Mesendoderm (in vitro differentiated cells): ENCODE results near the gene ZNF521.
A peak's percentile ranks its signal among the peaks of the same experiment; 100 is the strongest.

Experiments used
- DNase-seq: peaks from one replicate; pipeline ENCODE4 v3.0.0; 2013
- H2AK5ac ChIP-seq: 2 replicates; pipeline ENCODE4 v1.6.1; 2013; ENCODE audit warnings: low read length, inconsistent platforms
- H2BK120ac ChIP-seq: 2 replicates; pipeline ENCODE4 v1.6.1; 2013; ENCODE audit warnings: low read depth, mild to moderate bottlenecking, low read length, moderate library complexity, mixed read lengths
- H2BK15ac ChIP-seq: replicated peaks from 2 replicates; pipeline ENCODE4 v1.6.1; 2013; ENCODE audit warnings: low read depth, mild to moderate bottlenecking, moderate library complexity
- H2BK5ac ChIP-seq: 2 replicates; pipeline ENCODE4 v1.6.1; 2013; ENCODE audit warnings: low read length, inconsistent platforms
- H3K18ac ChIP-seq: 2 replicates; pipeline ENCODE4 v1.6.1; 2013; ENCODE audit warnings: mild to moderate bottlenecking, low read length, mixed read lengths
- H3K23ac ChIP-seq: one replicate; pipeline ENCODE4 v1.6.1; 2013; ENCODE audit warnings: low read length
- H3K27ac ChIP-seq: 2 replicates; pipeline ENCODE4 v1.5.1; 2013; ENCODE audit warnings: low read depth, mild to moderate bottlenecking, inconsistent platforms, low read length, moderate library complexity
- H3K27me3 ChIP-seq: 2 replicates; pipeline ENCODE4 v1.6.1; 2013; ENCODE audit warnings: low read length, control low read depth, mild to moderate bottlenecking, inconsistent platforms; ENCODE audit not compliant: insufficient read depth, poor library complexity
- H3K36me3 ChIP-seq: 2 replicates; pipeline ENCODE4 v1.6.1; 2013; ENCODE audit warnings: low read length, inconsistent platforms; ENCODE audit not compliant: control insufficient read depth, insufficient read depth
- H3K4ac ChIP-seq: one replicate; pipeline ENCODE4 v1.6.1; 2013; ENCODE audit warnings: low read depth, mild to moderate bottlenecking, low read length, moderate library complexity
- H3K4me1 ChIP-seq: 2 replicates; pipeline ENCODE4 v1.6.1; 2013; ENCODE audit warnings: low read depth, low read length, inconsistent platforms; ENCODE audit not compliant: control insufficient read depth
- H3K4me2 ChIP-seq: 2 replicates; pipeline ENCODE4 v1.6.1; 2013; ENCODE audit warnings: low read length
- H3K4me3 ChIP-seq: 2 replicates; pipeline ENCODE4 v1.5.1; 2013; ENCODE audit warnings: mild to moderate bottlenecking, low read length
- H3K56ac ChIP-seq: one replicate; pipeline ENCODE4 v1.6.1; 2013; ENCODE audit warnings: low read length
- H3K79me1 ChIP-seq: 2 replicates; pipeline ENCODE4 v1.6.1; 2013; ENCODE audit warnings: low read length, inconsistent platforms
- H3K79me2 ChIP-seq: 2 replicates; pipeline ENCODE4 v1.6.1; 2013; ENCODE audit warnings: mild to moderate bottlenecking, low read length; ENCODE audit not compliant: control insufficient read depth, insufficient read depth
- H3K9ac ChIP-seq: 2 replicates; pipeline ENCODE4 v1.6.1; 2013; ENCODE audit warnings: low read length, inconsistent platforms
- H4K5ac ChIP-seq: one replicate; pipeline ENCODE4 v1.6.1; 2013; ENCODE audit warnings: low read length
- H4K8ac ChIP-seq: one replicate; pipeline ENCODE4 v1.6.1; 2013; ENCODE audit warnings: low read depth, mild to moderate bottlenecking, control low read depth, low read length, moderate library complexity
- WGBS: extraction: QIAGEN DNeasy Blood & Tissue Kit; methylation state at CpG from one replicate; pipeline ENCODE4 v1.1.7; 2013; ENCODE audit warnings: low lambda C conversion rate, missing lambda C conversion rate; ENCODE audit not compliant: insufficient coverage; ENCODE audit errors: extremely low coverage; 5-methylcytosine and 5-hydroxymethylcytosine counted together

ZNF521 gene

DNA sequence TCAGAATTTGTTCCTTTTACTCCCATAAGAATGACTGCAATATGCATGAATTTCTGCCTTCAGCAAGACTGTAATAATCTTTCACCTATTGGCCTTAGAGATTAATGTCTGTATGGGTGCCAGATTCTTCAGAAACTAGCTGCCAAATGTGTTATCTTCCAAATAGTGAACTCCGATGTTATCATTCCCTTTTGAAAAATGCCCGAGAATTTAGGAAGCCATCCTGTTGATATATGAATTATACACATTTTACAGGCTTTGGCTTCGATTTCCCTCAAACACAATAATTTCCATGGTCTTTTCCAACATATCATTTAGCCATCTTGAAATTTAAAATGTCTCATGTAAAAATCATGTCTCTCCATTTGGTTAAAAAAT, 101.5 kb downstream of the ZNF521 start:
- no peak overlapping the region for H2BK120ac ChIP-seq
- no peak overlapping the region for H3K18ac ChIP-seq
- H3K27me3 ChIP-seq: peaks cover 2% of the 10 kb centered on the region
- H3K23ac ChIP-seq: no peak overlapping the region
- H3K4me3 ChIP-seq: no peak overlapping the region
- no peak overlapping the region for H2BK5ac ChIP-seq
- H2AK5ac ChIP-seq: no peak overlapping the region
- H3K27ac ChIP-seq: no peak overlapping the region
- H3K4ac ChIP-seq: no peak overlapping the region
- H3K9ac ChIP-seq: no peak overlapping the region
- no peaks in the 10 kb centered on the region for H3K4me1 ChIP-seq
- WGBS: no CpG with 5 or more reads among the region's 3 CpGs
- no peak for DNase-seq
- no peak overlapping the region for H3K56ac ChIP-seq
- H3K4me2 ChIP-seq: no peak overlapping the region
- H4K5ac ChIP-seq: no peak overlapping the region
- H3K36me3 ChIP-seq: no peaks in the 10 kb centered on the region
- H3K79me2 ChIP-seq: no peaks in the 10 kb centered on the region
- no peaks in the 10 kb centered on the region for H3K79me1 ChIP-seq
- H4K8ac ChIP-seq: no peak overlapping the region
- no peak overlapping the region for H2BK15ac ChIP-seq

DNA sequence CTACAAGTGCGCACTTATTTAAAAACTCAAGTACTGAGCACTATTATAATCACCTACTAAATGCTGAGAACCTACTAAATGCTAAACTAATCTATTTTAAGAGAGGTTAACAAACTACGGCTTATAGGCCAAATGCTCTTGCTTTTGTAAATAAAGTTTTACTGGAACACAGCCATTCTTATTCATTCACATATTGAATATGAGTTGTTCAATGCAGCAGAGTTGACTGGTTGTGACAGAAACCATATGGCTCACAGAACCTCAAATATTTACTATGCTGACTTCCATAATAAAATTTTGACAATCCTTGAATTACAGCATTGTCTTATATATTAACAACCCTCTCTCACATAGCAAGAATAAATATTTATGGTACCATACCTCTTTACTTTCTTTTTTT, 103.2 kb downstream of the ZNF521 start:
- Histone ChIP-seq H2BK5ac (no peak overlapping the region), H3K23ac (no peak overlapping the region), H4K5ac (no peak overlapping the region), H2AK5ac (no peak overlapping the region), H3K36me3 (no peaks in the 10 kb centered on the region), H3K56ac (no peak overlapping the region), H3K27ac (no peak overlapping the region), H3K79me1 (peaks cover 3% of the 10 kb centered on the region), H2BK120ac (no peak overlapping the region), H3K9ac (no peak overlapping the region), H3K18ac (no peak overlapping the region), H3K4me1 (peaks cover 5% of the 10 kb centered on the region), H3K4me3 (no peak overlapping the region), H2BK15ac (no peak overlapping the region), H4K8ac (no peak overlapping the region), H3K4me2 (no peak overlapping the region), H3K4ac (no peak overlapping the region), H3K79me2 (no peaks in the 10 kb centered on the region), H3K27me3 (peaks cover 2% of the 10 kb centered on the region)
- DNase-seq: no peak
- WGBS: no CpG with 5 or more reads among the region's 2 CpGs

DNA sequence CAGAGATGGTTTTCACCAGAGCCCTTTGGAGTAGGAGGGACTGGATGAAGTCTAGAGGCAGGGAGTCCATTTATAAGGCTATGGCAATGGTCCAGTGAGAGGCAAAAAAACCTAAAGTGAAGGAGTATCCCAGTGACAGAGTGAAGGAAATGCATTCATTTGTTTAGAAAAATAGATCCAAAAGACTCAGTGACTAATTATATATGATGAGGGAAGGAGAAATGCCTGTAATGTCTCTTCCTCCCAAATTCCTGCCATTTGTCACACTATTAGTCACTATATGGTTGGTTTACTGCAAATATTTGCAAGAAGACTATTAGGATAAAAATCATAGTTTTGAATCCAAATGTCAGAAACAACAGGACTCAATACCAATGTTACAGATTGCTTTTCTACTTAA, 104.2 kb downstream of the ZNF521 start:
- no peaks in the 10 kb centered on the region for H3K79me2 ChIP-seq
- H3K27ac ChIP-seq: no peak overlapping the region
- no peak overlapping the region for H3K56ac ChIP-seq
- peaks cover 6% of the 10 kb centered on the region for H3K4me1 ChIP-seq
- H3K18ac ChIP-seq: no peak overlapping the region
- no peaks in the 10 kb centered on the region for H3K36me3 ChIP-seq
- H3K4me2 ChIP-seq: no peak overlapping the region
- H4K8ac ChIP-seq: no peak overlapping the region
- H3K27me3 ChIP-seq: peaks cover 2% of the 10 kb centered on the region
- H2AK5ac ChIP-seq: no peak overlapping the region
- no peak overlapping the region for H3K23ac ChIP-seq
- no peak for DNase-seq
- H3K4me3 ChIP-seq: no peak overlapping the region
- no peak overlapping the region for H2BK5ac ChIP-seq
- H2BK15ac ChIP-seq: no peak overlapping the region
- peaks cover 3% of the 10 kb centered on the region for H3K79me1 ChIP-seq
- no peak overlapping the region for H2BK120ac ChIP-seq
- no peak overlapping the region for H3K4ac ChIP-seq
- H3K9ac ChIP-seq: no peak overlapping the region
- H4K5ac ChIP-seq: no peak overlapping the region

DNA sequence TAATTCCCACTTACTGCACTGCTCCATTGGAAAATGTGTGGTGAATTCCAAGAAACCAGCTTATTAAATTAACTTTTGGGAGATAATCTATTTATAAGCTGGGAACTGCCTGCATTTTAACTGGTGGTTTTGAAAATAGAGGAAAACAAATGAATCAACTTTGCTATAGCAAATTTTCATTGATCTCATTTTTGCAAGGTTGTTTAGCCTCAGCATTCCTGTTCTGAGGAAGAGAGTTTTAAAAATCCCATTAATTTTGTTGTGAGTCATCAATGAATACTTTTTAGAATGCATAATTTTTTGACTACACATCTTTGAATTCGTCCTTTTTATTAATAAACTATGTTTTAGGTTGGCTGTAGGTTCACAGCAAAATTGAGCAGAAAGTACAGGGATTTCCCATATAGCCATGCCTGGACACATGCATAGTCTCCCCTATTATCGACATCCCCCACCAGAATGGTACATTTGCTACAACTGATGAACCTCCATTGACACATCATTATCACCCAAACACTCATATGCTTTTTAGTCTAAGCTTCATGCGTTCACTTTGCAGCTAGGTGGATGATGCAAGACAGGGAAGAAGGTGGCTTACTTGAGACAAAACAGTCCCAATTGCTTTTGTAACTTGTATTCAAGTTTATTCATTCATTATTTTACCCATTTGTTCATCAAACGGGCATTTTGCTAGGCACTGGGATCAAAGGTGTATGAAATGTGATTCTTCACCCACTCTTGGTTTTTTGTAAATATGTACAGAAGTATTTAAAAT, 106.9 kb downstream of the ZNF521 start:
- H3K4ac ChIP-seq: no peak overlapping the region
- no peak overlapping the region for H3K18ac ChIP-seq
- H3K27me3 ChIP-seq: peaks cover 2% of the 10 kb centered on the region
- H2BK120ac ChIP-seq: no peak overlapping the region
- no peak for DNase-seq
- H3K79me1 ChIP-seq: peaks cover 3% of the 10 kb centered on the region
- H2AK5ac ChIP-seq: no peak overlapping the region
- H4K8ac ChIP-seq: no peak overlapping the region
- WGBS: no CpG with 5 or more reads among the region's 4 CpGs
- H3K79me2 ChIP-seq: no peaks in the 10 kb centered on the region
- H3K9ac ChIP-seq: no peak overlapping the region
- no peak overlapping the region for H3K56ac ChIP-seq
- H3K27ac ChIP-seq: no peak overlapping the region
- no peak overlapping the region for H3K4me2 ChIP-seq
- no peak overlapping the region for H2BK15ac ChIP-seq
- no peaks in the 10 kb centered on the region for H3K36me3 ChIP-seq
- H4K5ac ChIP-seq: no peak overlapping the region
- H3K23ac ChIP-seq: no peak overlapping the region
- no peak overlapping the region for H2BK5ac ChIP-seq
- H3K4me1 ChIP-seq: peaks cover 15% of the 10 kb centered on the region
- no peak overlapping the region for H3K4me3 ChIP-seq

DNA sequence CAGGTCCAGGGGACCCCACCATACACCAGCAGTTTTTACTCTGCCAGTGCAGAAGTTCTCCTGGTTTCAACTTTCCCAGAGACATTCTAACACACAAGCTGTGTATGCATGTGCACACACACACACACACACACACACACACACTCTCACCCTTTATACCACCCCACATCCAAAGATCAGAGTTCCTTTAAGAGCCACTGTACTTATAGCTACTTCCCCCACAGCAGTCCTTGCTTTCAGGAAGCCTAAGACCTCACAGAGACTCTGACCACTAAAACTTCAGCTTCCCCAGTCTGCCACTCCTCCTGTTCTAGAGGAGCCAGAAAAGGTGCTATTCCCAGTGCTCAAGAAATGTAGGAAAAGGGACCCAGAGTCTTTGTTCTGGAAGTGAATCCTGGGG, 107.8 kb downstream of the ZNF521 start:
- Histone ChIP-seq H3K27me3 (peaks cover 2% of the 10 kb centered on the region), H3K23ac (no peak overlapping the region), H3K4me3 (no peak overlapping the region), H4K5ac (no peak overlapping the region), H3K56ac (peak overlapping the region; percentile 26), H3K4ac (no peak overlapping the region), H3K4me2 (no peak overlapping the region), H4K8ac (no peak overlapping the region), H2BK15ac (no peak overlapping the region), H3K9ac (no peak overlapping the region), H3K79me2 (no peaks in the 10 kb centered on the region), H3K27ac (no peak overlapping the region), H2AK5ac (no peak overlapping the region), H2BK5ac (peak overlapping the region; percentile 40), H3K4me1 (peaks cover 21% of the 10 kb centered on the region), H3K36me3 (no peaks in the 10 kb centered on the region), H3K18ac (no peak overlapping the region), H3K79me1 (peaks cover 3% of the 10 kb centered on the region), H2BK120ac (no peak overlapping the region)
- peak; percentile 44 for DNase-seq

DNA sequence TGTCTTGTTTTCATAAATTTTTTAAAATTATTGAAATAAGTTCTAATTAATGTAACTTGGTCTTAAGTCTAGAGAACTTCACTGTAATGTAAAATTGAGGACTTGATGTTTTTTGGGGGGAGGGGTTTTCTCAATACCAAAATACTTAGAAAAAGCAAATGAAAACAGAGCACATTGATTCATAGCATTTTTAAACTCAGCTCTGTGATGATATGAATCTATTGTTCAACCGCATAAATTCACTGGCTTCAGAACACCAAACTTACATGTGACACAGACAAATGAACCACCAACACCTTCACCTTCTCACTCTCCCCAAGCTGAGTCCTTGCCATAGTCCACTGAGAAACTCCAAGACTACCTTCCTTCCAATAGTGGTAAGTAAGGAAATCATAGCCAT, 108.2 kb downstream of the ZNF521 start:
- Histone ChIP-seq H3K4ac (no peak overlapping the region), H2AK5ac (no peak overlapping the region), H3K4me2 (no peak overlapping the region), H2BK120ac (no peak overlapping the region), H4K8ac (no peak overlapping the region), H3K79me1 (peaks cover 3% of the 10 kb centered on the region), H3K18ac (no peak overlapping the region), H3K4me3 (no peak overlapping the region), H3K27ac (no peak overlapping the region), H3K27me3 (peaks cover 2% of the 10 kb centered on the region), H3K4me1 (peaks cover 25% of the 10 kb centered on the region), H2BK5ac (peak overlapping the region; percentile 40), H3K23ac (no peak overlapping the region), H4K5ac (no peak overlapping the region), H3K56ac (peak overlapping the region; percentile 26), H2BK15ac (no peak overlapping the region), H3K79me2 (no peaks in the 10 kb centered on the region), H3K9ac (no peak overlapping the region), H3K36me3 (no peaks in the 10 kb centered on the region)
- no CpG with 5 or more reads among the region's 1 CpG for WGBS
- DNase-seq: no peak
